ENCODE measurements around the gene EFHC2.
"Not testable (repeated sequence)": the region's sequence is repeated elsewhere in the genome, so short reads cannot be mapped to it uniquely, and the experiment has no call there.

Gene EFHC2

DNA sequence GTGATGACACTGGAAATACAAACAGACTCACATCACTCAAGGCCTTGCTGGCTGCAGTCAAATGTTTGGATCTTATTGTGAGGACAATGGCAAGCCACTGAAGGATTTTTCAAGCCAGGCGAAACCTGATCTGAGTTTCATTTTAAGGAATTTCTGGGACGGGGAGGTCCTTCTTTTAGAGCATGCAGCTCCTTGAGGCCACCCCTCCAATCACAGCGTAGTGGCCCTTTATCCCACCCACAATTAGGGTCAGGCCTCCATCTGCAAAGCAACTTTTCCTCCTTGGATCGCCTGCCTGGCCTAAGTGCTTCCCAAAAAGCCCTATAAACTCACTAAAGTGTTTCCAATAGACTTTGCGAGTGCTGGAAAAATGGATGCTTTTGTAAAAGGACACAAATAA, 115.5 kb downstream of the EFHC2 start:
- DNase-seq = no peak

DNA sequence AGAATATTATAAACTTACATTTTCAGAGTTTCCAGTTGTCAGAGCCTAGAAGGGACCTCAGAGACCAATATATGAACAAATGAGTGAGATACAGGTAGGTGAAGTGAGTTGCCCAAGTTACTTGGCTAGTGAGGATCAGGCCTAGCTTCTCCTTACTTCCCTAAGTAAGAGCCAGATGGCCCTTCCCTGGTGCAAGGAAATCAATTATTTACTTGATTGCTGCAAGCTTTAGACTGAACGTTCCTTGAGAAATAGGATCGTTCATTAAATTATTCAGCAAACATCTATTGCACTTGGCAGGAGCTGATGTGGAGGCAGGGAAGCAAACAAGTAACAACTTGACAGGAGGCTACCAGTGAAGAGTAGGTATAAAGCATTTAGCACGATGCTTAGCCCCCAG, 117.8 kb downstream of the EFHC2 start:
- DNase-seq = no peak

DNA sequence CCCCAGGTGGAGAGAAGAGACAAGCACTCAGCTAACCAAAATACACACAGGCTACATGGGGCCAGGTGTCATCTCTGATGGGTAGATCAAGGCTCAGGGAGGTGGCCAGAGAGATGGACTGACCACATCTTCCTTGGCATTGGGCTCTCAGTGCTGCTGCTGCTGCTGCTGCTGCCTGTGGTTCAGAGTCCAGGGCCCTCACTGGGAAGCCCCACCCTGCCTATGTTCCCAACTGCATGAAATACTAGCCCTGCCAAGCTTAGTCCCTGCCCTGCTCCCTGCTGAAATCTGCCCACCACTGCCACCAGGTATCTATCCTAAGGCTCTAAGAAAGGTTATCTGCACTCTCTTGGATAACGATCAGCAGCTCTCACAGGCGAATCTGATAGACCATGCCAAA, 118.7 kb downstream of the EFHC2 start:
- DNase-seq = no peak

DNA sequence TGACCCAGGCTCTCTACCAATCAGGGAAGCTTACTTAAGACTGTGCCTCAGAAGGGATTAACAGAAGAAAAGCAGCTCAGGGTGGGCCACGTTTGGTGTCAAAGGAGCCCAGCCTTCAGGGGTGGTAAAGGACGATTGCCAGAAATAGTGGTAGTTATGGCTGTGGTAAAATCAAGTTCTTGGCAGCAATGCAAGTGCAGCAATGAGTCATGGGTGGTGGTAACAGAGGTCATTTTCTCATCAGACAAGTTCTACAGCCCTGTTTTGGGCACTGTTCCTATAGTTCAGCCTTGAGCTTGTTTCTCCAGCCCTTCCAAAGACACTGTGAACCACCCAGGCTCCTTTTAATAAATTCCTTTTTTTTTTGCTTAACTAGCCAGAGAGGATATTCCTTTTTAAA, 120.3 kb downstream of the EFHC2 start:
- DNase-seq = no peak

DNA sequence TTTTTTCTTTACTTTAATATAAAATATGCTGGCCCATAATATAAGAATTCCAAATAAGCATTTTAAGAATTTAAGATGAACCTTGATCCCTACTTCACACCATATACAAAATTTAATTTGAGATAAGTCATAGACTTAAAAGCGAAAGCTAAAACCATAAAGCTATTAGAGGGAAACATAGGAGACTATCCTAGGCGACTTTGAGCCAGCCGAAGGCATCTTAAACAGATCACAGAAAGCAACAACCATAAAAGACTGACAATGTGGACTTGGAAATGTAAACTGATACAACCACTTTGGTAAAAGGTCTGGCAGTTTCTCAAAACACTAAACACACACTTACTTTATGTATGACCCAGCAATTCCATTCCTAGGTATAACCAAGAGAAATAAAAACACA, 125.0 kb downstream of the EFHC2 start:
- no peak for DNase-seq

DNA sequence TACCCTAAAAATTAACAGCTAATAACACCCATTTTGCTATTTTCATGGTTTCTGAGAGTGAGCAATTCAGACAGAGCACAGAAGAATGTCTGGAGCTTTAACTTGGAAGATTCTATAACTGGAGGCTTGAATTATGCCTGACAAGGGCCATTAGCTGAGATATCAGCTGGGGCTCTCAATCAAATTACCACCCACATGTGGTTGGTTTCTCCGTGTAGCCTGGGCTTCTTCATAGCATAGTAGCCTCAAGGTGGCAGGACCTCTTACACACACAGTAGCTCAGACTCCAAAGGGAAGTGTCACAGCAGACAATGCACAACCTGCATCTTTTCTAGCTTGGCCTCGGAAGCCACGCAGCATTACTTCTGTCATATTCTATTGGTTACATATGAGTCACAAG, 127.3 kb downstream of the EFHC2 start:
- DNase-seq = no peak

DNA sequence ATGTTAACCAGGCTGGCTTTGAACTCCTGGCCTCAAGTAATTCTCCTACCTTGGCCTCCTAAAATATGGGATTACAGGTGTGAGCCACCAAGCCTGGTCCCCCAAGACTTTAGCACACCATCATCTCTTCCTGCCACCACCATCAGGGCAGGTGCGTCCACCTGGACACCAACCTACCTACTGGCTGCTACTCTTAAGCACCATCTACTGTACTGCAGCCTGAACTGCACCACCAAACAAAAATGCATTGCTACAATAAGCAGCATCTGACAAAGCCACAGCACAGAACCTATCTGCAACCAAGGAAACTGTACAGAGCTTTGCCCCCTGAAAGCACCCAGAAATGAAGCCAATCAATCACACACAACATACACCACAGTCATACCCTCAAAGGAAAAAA, 139.7 kb downstream of the EFHC2 start:
- no peak for DNase-seq

DNA sequence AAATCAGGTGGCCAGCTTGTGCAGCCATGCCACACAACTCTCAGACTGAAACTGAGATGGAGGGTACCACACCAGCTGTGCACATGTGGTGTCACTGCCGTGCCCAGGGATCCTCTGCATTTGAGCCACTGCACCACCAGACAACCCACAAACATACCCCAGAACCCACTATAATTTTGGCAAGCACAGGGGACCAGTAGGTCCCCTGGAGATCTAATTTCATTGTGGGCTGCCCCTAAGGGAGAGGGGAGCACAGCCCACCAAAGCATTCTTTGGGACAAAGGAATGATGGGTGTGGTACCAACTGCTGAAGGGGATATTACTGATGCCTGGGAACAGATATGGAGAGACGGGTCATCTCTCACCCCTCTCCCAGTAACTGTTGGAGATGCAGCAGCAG, 140.9 kb downstream of the EFHC2 start:
- no peak for DNase-seq

DNA sequence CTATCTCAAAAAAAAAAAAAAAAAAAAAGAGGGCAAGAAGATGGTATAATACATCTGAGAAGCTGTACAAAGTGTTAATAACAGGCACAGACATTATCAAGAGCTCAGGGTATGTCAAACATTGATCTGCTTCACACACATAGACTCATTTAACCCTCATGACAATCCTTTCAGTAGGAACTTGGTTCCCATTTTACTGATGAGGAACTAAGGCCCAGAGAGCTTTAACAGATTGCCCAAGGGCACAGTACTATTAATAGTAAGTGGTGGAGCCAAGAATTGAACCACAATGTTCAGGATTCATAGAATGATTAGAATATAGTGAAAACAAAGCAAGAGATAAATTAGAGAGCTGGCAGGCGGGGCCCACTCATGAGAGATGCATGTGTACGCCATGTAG, 154.4 kb downstream of the EFHC2 start:
- no peak for DNase-seq

DNA sequence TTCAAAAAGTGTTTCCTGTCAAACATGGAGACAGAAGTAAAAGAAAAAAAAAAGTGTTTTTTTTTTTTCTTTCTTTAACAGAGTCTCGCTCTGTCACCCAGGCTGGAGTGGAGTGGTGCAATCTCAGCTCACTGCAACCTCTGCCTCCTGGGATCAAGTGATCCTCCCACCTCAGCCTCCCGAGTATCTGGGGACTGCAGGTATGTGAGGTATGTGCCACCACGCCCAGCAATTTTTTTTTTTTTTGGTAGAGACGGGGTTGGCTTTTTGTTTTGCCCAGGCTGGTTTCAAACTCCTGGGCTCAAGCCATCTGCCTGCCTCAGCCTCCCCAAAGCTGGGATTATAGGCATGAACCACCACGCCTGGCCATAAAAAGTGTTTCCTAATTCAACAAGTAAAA, 155.6 kb downstream of the EFHC2 start:
- DNase-seq = not testable (repeated sequence)

DNA sequence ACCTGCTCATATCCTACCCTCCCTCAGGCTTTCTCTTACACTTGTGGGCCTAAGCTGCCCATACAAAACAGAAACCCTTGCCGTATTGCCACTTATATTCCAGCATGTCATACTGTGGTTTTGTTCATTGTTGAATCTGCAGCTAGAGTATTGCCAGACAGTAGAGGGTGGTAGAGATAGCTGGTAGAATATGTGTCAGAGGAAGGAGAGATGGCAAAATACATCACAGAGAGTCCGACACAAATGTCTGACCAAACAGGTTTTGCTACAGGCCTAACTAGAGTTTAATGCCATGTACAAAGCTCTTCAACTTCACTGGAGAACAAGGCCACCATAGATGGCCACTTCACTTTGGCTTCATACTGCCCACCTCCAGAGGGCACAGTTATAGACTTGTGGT, 160.1 kb downstream of the EFHC2 start:
- no peak for DNase-seq

DNA sequence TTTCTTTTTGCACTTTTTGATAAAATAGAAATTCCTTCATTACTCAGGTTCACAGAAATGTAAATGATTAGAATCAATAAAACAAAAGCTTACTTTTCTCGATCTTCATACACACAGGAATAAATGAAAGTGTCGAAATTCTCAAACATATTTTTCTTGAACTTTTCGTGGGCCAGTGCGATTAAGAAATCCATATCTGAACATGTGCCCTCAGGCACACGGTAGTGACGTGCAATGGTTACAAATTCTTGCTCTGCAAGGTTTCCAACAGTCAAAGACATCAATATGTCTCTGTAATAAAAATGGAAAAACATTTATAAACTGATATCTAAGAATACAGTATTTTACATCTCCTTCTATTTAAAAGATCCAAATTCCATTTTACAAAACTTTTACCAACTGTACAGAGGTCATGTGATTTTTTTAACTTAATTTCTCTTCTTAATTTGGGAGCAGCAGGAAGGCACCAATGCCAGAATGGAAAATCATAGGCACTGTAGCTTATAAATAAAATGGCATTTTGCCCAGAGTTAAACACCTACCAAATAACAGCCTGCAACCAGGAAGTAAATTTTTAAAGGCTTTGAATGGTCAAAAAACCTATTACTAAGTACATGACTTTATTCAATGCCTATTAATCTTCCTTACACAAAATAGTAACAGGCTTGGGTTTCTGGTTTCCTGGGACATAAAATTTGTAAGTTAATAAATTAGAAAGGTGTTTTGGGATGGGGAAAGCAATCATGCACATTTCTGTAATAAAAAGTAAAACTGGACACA, 165.0 kb downstream of the EFHC2 start:
- no peak for DNase-seq

DNA sequence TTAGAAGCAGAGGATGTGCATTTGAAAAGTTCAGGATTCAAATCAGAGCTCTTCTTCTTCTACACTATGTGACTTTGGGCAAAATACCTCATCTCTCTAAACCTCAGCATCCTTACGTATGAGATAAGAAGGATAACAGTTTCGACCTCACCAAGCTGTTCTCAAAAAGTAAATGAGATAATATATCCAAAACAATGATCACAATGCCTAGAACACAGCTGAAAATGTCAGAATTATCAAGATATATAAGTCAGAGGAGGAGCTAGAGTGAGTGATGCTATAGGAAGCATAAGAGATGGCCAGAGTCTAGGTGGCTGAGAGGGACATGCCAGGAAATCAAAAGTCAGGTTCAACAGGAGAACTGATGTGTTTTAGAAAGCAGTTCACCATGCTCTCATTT, 168.0 kb downstream of the EFHC2 start:
- DNase-seq = no peak

DNA sequence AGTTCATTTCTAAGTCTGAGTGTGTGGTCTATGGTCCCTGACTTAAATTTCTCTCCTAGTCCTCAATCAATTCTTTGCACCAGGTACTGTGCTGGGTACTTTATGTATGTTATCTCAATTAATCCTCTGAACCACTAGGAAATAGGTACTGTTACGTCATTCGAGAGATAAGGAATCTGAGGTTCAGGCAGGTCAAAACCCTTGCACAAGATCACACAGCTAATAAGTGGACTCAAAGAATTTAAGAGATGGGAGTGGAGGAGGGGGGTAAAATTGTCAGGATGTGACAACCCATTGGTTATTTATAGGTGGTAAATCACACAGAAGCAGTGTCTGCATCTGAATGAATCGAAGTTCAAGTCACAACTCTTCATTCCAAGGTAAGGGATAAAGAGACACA, 169.4 kb downstream of the EFHC2 start:
- no peak for DNase-seq

DNA sequence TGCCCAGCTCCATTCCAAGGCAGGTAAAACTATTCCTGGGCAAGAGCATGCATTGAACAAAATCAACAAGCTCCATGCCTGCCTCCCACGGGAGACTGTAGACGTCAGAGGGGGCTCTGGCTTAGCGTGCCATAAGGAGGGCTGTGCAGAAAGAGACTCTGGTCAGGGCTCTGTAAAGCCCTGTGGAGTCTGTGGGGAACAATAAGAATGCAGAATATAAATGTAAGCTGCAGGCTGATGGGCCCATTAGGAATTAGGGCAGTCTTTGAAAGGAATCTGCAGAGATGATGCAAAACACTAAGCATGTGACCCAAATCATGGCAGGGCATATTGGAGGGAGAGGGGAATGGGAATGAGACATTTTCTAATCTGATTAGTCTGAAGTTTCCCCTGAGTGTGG, 170.3 kb downstream of the EFHC2 start:
- no peak for DNase-seq

DNA sequence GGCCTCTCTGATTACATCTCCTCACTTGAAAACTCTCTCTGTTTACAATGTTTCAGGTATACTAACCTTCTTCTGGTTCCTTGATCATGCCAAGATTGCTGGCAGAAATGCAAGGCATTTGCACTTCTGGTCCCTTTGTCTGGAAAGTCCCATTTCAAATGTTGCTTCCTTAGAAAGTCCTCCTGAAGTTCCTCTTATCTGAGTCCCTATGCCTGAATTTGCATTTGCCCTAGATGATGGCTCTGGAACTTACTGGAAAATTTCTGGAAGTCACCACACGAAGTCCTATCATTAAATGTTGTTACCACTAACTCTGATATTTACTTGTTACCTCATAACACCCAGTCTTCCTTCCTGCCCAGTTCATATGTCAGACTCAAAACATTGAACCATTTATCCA, 176.4 kb downstream of the EFHC2 start:
- no peak for DNase-seq

DNA sequence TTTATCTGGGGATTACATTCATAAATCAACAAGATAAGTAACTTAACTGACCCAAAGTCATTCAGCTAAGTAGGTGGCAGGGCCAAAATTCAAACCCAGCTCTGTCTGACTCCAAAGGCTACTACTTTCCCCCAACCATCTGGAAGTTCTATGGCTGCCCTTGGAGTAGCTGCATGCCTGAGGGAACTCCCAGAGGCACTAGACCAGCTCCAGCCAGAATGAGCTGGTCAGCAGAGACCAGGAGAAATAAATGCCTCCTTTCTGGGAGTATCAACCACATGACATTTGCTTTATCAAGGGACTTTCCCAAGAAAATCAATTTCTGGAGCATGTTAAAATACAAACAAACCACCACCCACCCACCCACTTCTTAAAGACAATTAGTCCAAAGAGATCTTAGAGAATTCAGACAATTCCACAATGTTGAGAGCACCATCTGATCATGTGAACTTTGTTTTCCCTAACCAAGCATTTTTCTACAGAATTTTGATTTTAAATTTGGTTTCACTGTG, 180.5 kb downstream of the EFHC2 start:
- no peak for DNase-seq

DNA sequence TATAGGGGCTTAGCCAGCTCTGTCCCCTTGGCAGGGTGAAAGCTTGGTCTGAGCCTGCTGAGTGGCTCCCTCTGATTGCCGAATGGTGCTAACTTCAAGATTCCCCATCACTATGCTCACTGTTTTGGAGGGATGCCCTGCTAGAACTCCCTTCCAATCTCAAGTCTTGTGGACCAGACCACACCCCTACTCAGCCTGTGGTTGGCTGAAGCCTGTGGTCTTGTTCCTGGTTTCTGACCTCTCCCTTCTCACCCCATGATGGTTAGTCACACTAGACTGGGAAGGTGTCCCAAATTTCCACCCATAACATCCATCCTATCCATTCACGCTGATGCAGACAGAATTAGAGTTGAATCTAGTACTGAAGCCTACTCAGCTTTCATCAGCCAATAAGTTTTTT, 185.6 kb downstream of the EFHC2 start:
- no peak for DNase-seq

DNA sequence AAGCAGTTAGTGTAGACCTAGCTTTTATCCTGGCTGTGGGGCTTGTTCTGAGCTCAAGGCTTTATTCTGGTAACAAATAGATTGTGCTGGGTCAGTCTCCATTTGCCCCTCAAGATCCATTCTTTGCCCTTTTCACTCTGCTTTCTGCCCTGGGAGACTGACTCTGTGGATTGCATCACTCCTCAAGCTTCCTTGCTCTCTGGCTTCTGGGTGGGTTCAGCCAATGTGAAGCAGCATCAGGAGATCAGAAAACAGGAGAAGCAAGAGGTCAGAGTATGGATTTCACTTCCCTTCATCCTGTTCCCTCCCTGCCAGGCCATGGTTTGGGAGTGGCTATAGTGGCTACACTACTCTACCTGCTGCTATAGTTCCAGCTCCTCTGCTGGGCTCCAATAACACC, 186.2 kb downstream of the EFHC2 start:
- DNase-seq = no peak

DNA sequence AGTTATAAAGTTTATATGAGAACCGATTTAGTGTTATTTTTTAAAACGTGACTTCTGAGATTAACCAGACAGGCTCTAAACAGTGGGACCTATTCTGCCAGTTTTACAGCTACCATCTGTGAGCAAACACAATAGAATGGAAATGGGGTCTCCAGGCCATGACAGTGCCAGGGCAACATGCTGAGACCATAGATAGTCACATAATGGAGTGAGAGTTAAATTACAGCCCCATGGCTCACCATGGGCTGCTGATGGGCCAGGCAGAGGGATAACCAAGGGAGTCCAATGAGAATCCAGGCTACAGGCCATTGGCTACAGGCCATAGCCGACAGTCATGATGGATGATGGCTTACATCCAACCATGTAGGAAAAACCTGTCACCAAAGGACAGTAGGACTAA, 186.7 kb downstream of the EFHC2 start:
- DNase-seq = no peak

DNA sequence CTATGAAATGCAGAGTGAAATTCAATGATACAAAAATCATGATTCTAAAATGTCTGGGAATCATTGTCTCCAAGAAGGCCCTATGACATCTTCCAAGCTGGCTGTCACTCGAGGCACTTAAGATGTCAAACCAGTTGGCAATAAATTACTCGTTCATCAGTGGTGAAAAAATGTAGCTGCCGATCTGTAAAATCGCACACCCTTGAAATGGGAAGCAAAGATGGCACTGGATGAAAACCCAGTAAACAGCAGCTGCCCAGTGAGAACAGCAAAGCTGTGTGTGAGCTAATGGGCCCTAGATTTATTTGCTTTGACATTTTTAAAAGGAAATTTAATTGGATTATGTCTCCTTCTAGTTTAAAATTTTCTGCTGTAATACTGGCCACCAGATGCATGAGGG, 188.3 kb downstream of the EFHC2 start:
- DNase-seq = no peak

DNA sequence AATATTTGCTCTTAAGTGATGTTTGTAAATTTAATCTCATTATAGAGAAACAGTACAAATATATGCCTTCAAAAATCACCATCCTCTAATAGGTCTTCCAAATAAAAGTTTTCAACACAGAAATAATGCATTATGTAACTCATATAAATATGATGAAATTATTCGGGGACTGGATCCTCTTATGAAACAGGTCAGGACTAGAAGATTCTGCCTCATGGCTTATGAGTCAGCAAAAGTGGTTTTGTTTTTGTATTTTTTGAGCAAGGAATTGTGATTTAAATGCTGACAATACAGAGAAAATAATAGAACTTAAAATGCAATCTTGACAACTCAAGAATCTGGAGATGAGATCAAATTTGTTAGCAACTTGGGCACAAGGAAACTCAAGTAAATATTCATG, 190.6 kb downstream of the EFHC2 start:
- no peak for DNase-seq

DNA sequence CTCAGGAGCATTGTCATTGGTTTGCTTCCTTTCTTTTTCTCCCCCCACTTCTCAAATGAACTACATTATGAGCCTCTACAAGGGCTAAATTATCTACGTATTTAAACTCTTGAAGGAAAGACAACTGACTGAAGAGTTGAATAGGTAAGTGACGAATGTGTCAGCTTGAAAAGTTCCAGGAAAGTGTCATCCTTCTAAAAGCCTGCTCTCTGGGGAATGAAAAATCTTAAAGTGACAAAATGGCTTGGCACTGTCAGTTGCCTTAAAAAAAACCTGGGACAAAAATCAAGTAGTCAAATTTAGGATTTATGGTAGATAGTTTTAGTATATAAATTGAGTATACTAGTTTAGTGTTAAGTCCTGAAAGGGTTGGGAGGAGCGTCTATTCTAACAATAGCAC, 196.3 kb downstream of the EFHC2 start:
- no peak for DNase-seq

DNA sequence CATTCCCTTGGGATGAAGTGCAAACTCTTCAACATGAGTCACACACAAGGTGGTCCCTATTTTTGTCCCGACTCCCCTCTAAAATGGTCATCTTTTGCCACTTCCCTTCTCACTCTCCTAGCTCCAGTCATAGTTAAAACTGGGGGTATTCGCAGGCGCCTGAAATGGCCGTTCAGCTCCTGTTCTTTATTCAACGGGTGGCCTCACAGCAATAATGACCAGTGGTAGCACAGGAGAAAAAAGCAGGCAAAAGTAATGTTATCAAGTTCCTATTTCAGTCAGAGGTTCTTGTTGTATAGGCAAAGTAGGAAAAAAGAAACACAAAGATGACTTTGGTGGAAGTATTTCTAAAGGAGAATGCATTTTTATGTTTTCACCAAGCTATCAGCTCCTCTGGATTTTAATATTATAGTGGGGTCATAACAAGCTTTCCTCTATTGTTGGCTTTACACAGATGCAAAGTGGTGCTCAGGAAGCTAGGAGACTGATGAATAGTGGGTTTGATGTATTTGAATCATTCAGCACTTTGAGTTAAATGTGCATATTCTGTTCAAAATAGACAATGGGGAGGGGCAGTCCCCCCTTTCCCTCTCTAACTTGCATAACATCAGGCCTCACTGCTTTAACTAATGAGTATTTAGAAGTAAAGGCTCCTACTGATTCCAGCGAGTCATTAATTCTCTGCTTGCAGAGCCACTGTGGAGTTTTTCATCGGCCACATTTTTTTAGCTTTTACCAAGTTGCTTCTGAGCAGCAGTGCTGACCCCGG, 199.1 kb downstream of the EFHC2 start:
- no peak for DNase-seq
